Right atrium auricular region (tissue), 2 donors: ENCODE measurements around the gene AASDH. TPM values are rescaled to one million over a fixed set of nuclear protein-coding genes. Genes with fewer than 3 reads are reported as not detected.

Experiments used
- DNase-seq: peaks from one replicate; pipeline ENCODE4 v3.0.0-alpha.2; 2019; ENCODE audit warnings: low spot score
- H3K27ac ChIP-seq, 2 donors: fragments of 200-600 bp; sonication (generic); 1 replicate in 1 of 2; 2 replicates in 1 of 2; pipeline ENCODE4 v1.5.1; 2016 to 2019
- H3K27me3 ChIP-seq, 2 donors: fragments of 200-600 bp; sonication (generic); one replicate each; pipeline versions ENCODE4 v1.5.1 to v1.6.0; 2017 to 2019
- H3K36me3 ChIP-seq: fragments of 200-600 bp; sonication (generic); one replicate; pipeline ENCODE4 v1.5.1; 2016
- H3K4me1 ChIP-seq, 2 donors: fragments of 200-600 bp; sonication (generic); one replicate each; pipeline versions ENCODE4 v1.5.1 to v1.6.0; 2017 to 2019
- H3K4me3 ChIP-seq, 2 donors: fragments of 200-600 bp; sonication (generic); 1 replicate in 1 of 2; 2 replicates in 1 of 2; pipeline ENCODE4 v1.5.1; 2017 to 2019; ENCODE audit warnings: mild to moderate bottlenecking in 1 of 2, moderate library complexity in 1 of 2
- H3K9me3 ChIP-seq, 2 donors: fragments of 200-600 bp; sonication (generic); one replicate each; pipeline ENCODE4 v1.5.1; 2019
- CTCF ChIP-seq, 2 donors: fragments of 200-600 bp; sonication (generic); IDR thresholded peaks; one replicate each; pipeline ENCODE4 v1.5.1; 2019; ENCODE audit warnings: antibody characterized with exemption in 2 of 2
- total RNA-seq, 2 donors: library from RNA; depleted of rRNA; stranded (reverse); fragments of >200 nt; gene quantifications; one replicate each; pipeline ENCODE4 v1.1.0, GENCODE V29; 2016

Gene AASDH
- total RNA-seq, 2 donors from 2014 or later = 4.8 to 5.4 TPM

GRCh38 chr4:56388306-56388705 lies 1.0 kb upstream of the AASDH start:
- no peaks in the 10 kb centered on the region for H3K27me3 ChIP-seq
- no peaks in the 10 kb centered on the region for H3K9me3 ChIP-seq
- H3K27ac ChIP-seq = peak overlapping the region; percentile 95 to 97
- TF ChIP-seq CTCF (IDR thresholded peaks at IDR 0.05) = no peak
- peaks cover 0 to 22% of the 10 kb centered on the region in 2 donors for H3K4me1 ChIP-seq
- no peak for DNase-seq
- peak overlapping the region; percentile 70 to 76 for H3K4me3 ChIP-seq
- H3K36me3 ChIP-seq = no peaks in the 10 kb centered on the region

GRCh38 chr4:56386091-56386490 lies 1.2 kb downstream of the AASDH start:
- no peak overlapping the region for H3K27ac ChIP-seq

GRCh38 chr4:56375458-56375857 lies 11.8 kb downstream of the AASDH start:
- no peak for DNase-seq
- TF ChIP-seq CTCF (IDR thresholded peaks at IDR 0.05) = no peak
- Histone ChIP-seq H3K4me1 (no peaks in the 10 kb centered on the region), H3K36me3 (peaks cover 3% of the 10 kb centered on the region), H3K9me3 (no peaks in the 10 kb centered on the region), H3K27me3 (no peaks in the 10 kb centered on the region), H3K27ac (no peak overlapping the region), H3K4me3 (no peak overlapping the region)

More at GRCh38 chr4:56386091-56386490, 1.2 kb downstream of the AASDH start:
- TF ChIP-seq CTCF (IDR thresholded peaks at IDR 0.05) = no peak
- no peak for DNase-seq
- Histone ChIP-seq H3K36me3 (peaks cover 6% of the 10 kb centered on the region), H3K4me1 (peaks cover 0 to 22% of the 10 kb centered on the region in 2 donors), H3K4me3 (no peak overlapping the region), H3K9me3 (no peaks in the 10 kb centered on the region), H3K27me3 (no peaks in the 10 kb centered on the region)

GRCh38 chr4:56374956-56375355 lies 12.3 kb downstream of the AASDH start:
- TF ChIP-seq CTCF (IDR thresholded peaks at IDR 0.05) = no peak
- peaks cover 8% of the 10 kb centered on the region for H3K36me3 ChIP-seq

GRCh38 chr4:56372774-56373173 lies 14.5 kb downstream of the AASDH start:
- Histone ChIP-seq H3K36me3 (peaks cover 13% of the 10 kb centered on the region), H3K4me1 (no peaks in the 10 kb centered on the region), H3K9me3 (no peaks in the 10 kb centered on the region), H3K4me3 (no peak overlapping the region), H3K27me3 (no peaks in the 10 kb centered on the region), H3K27ac (no peak overlapping the region)
- DNase-seq = no peak
- TF ChIP-seq CTCF (IDR thresholded peaks at IDR 0.05) = no peak

More at GRCh38 chr4:56374956-56375355, 12.3 kb downstream of the AASDH start:
- no peak overlapping the region for H3K27ac ChIP-seq
- no peak for DNase-seq
- no peaks in the 10 kb centered on the region for H3K4me1 ChIP-seq
- no peak overlapping the region for H3K4me3 ChIP-seq
- no peaks in the 10 kb centered on the region for H3K27me3 ChIP-seq
- H3K9me3 ChIP-seq = no peaks in the 10 kb centered on the region
